Sigmoid colon (tissue), 4 donors: ENCODE results near the gene ZNF329.

Experiments
- POLR2AphosphoS5 ChIP-seq, 4 donors: sonication (generic); formaldehyde crosslinking; IDR thresholded peaks; one replicate each; pipeline ENCODE4 v1.6.1; 2017; ENCODE audit warnings: antibody characterized with exemption in 4 of 4
- TF ChIP-seq, protein P1 (sequence below), 4 experiments: fragments of 450-650 bp in 3 of 4; fragments of 200-600 bp in 1 of 4; IDR thresholded peaks; one replicate each; pipeline ENCODE4 v1.5.1; 2016 to 2019; ENCODE audit warnings: antibody characterized with exemption in 4 of 4, mild to moderate bottlenecking in 3 of 4, moderate library complexity in 2 of 4

DNA sequence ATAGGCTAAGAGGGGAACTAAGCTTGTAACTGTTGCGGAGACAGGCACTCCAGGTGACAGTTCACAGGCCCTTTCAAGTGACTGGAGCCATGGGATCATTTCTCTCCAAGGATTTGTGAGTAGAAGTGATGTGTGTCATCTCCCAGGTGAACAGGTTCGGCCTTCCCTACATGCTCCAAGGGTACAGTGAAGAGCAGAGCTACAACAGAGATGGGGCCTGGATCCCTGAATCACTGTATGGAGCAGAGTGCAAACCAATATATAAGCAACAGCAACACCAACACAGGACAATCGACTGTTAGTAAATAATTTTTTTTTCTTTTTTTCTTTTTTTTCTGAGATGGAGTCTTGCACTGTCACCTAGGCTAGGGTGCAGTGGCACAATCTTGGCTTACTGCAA, 67.6 kb downstream of the ZNF329 start:
- TF ChIP-seq, protein P1, sequence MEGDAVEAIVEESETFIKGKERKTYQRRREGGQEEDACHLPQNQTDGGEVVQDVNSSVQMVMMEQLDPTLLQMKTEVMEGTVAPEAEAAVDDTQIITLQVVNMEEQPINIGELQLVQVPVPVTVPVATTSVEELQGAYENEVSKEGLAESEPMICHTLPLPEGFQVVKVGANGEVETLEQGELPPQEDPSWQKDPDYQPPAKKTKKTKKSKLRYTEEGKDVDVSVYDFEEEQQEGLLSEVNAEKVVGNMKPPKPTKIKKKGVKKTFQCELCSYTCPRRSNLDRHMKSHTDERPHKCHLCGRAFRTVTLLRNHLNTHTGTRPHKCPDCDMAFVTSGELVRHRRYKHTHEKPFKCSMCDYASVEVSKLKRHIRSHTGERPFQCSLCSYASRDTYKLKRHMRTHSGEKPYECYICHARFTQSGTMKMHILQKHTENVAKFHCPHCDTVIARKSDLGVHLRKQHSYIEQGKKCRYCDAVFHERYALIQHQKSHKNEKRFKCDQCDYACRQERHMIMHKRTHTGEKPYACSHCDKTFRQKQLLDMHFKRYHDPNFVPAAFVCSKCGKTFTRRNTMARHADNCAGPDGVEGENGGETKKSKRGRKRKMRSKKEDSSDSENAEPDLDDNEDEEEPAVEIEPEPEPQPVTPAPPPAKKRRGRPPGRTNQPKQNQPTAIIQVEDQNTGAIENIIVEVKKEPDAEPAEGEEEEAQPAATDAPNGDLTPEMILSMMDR (IDR thresholded peaks at IDR 0.05), result no peak
- no peak for TF ChIP-seq POLR2AphosphoS5 (IDR thresholded peaks at IDR 0.05)
